ENCODE measurements around the gene SUMF1. TPM values are rescaled to one million over a fixed set of nuclear protein-coding genes. Genes with fewer than 3 reads are reported as not detected.
A peak's percentile ranks its signal among the peaks of the same experiment; 100 is the strongest.

Gene SUMF1
- total and polyA plus RNA-seq, 8 donors, result 7.1 to 25.8 (median 12.6) TPM

GRCh38 chr3:4373669-4374068 is 93.4 kb downstream of the SUMF1 start:
- DNase-seq (no peak), FAIRE-seq (no peak), ATAC-seq (no peak)
- Histone ChIP-seq H3K36me3 (peaks cover 0 to 3% (median 0%) of the 10 kb centered on the region in 3 donors), H3K27me3 (no peaks in the 10 kb centered on the region), H3K4me1 (no peaks in the 10 kb centered on the region), H3K9me3 (peaks cover 0 to 5% (median 0%) of the 10 kb centered on the region in 4 donors), H3K4me3 (no peak overlapping the region), H3K27ac (no peak overlapping the region)
- no peak for TF ChIP-seq CTCF (IDR thresholded peaks at IDR 0.05)
- intact Hi-C loops (cut with DNase I), result no loop called here

GRCh38 chr3:4362523-4362922 is 104.5 kb downstream of the SUMF1 start:
- Histone ChIP-seq H3K9me3 (no peaks in the 10 kb centered on the region), H3K27ac (no peak overlapping the region), H3K4me1 (peaks cover 7 to 15% (median 10%) of the 10 kb centered on the region in 3 donors), H3K27me3 (no peaks in the 10 kb centered on the region), H3K36me3 (no peaks in the 10 kb centered on the region), H3K4me3 (no peak overlapping the region)
- no peak for FAIRE-seq
- no peak for ATAC-seq
- no peak for DNase-seq
- TF ChIP-seq CTCF (IDR thresholded peaks at IDR 0.05), result no peak
- WGBS, 2 donors, result 97 to 98% methylated on average over 2 of the region's 2 CpGs
- intact Hi-C loops (cut with DNase I), result no loop called here

GRCh38 chr3:4360817-4361216 is 106.3 kb downstream of the SUMF1 start:
- H3K4me1 ChIP-seq, result peaks cover 10 to 21% (median 20%) of the 10 kb centered on the region in 3 donors
- TF ChIP-seq CTCF (IDR thresholded peaks at IDR 0.05), result no peak
- H3K27ac ChIP-seq, result peak overlapping the region in 2 of 4 donors; percentile 39 to 42
- 19 to 28% methylated on average over 6 of the region's 6 CpGs for WGBS, 2 donors
- no peak for FAIRE-seq
- DNase-seq, result no peak
- no peaks in the 10 kb centered on the region for H3K27me3 ChIP-seq
- ATAC-seq, result peak in 3 of 4 donors; percentile 57 to 69 (median 59)
- H3K36me3 ChIP-seq, result no peaks in the 10 kb centered on the region
- H3K4me3 ChIP-seq, result no peak overlapping the region
- intact Hi-C loops (cut with DNase I), result no loop called here
- no peaks in the 10 kb centered on the region for H3K9me3 ChIP-seq

- WGBS, 2 donors, result 57 to 70% methylated on average over 12 of the region's 12 CpGs
- Histone ChIP-seq H3K27ac (peak overlapping the region in 2 of 4 donors; percentile 39 to 42), H3K36me3 (no peaks in the 10 kb centered on the region), H3K4me3 (no peak overlapping the region), H3K9me3 (no peaks in the 10 kb centered on the region), H3K27me3 (no peaks in the 10 kb centered on the region), H3K4me1 (peaks cover 18 to 29% (median 29%) of the 10 kb centered on the region in 3 donors)
- FAIRE-seq, result no peak
- intact Hi-C loops (cut with DNase I), result no loop called here
- DNase-seq, result no peak
- peak in 3 of 4 donors; percentile 46 to 63 (median 54) for ATAC-seq
- TF ChIP-seq CTCF (IDR thresholded peaks at IDR 0.05), result no peak
Observed at GRCh38 chr3:4359805-4360502, 107.1 kb downstream of the SUMF1 start.

GRCh38 chr3:4358273-4358672 is 108.8 kb downstream of the SUMF1 start:
- H3K27ac ChIP-seq, result peak overlapping the region in 1 of 4 donors; percentile 2
- FAIRE-seq, result no peak
- no peaks in the 10 kb centered on the region for H3K36me3 ChIP-seq
- no peak for TF ChIP-seq CTCF (IDR thresholded peaks at IDR 0.05)
- no peak for ATAC-seq
- no peak overlapping the region for H3K4me3 ChIP-seq
- peaks cover 18 to 29% (median 29%) of the 10 kb centered on the region in 3 donors for H3K4me1 ChIP-seq
- no peaks in the 10 kb centered on the region for H3K9me3 ChIP-seq
- intact Hi-C loops (cut with DNase I), result no loop called here
- no peaks in the 10 kb centered on the region for H3K27me3 ChIP-seq
- no peak for DNase-seq
- 65 to 71% methylated on average over 4 of the region's 4 CpGs for WGBS, 2 donors
